K562 (cell line): ENCODE results near the gene PLEKHH2. TPM values are rescaled to one million over a fixed set of nuclear protein-coding genes. Genes with fewer than 3 reads are reported as not detected.

Source experiments
- ATAC-seq: fragments of 200-7000 bp; cut with Tn5 transposase; 3 replicates; pipeline ENCODE4 v1.9.1; 2020; ENCODE audit warnings: moderate library complexity
- BruUV-seq: library from RNA; stranded (reverse); fragments of 400-500 nt; replicated peaks from 2 replicates; lab custom pipeline; 2021; lab: Mats Ljungman, UMichigan
- CTCF ChIA-PET: fragments of 300-600 bp; formaldehyde crosslinking; extraction: SDS; loops from one replicate; lab custom pipeline; 2021; ENCODE audit warnings: low intra/inter-chr PET ratio; lab: Yijun Ruan, JAX
- POLR2A ChIA-PET: fragments of 300-600, 350-650 bp; sonication (Branson Sonifier 250); formaldehyde crosslinking; extraction: SDS; loops from one replicate; lab custom pipeline; 2021; ENCODE audit warnings: antibody characterized with exemption, inconsistent platforms; lab: Yijun Ruan, JAX
- DNase-seq, 4 experiments: peaks; one replicate each; pipeline versions ENCODE4 v3.0.0 to v3.0.0-alpha.2; 2011 to 2018; ENCODE audit warnings: low spot score in 3 of 4, mixed read lengths in 3 of 4; ENCODE audit errors: extremely low read depth in 1 of 4
- FAIRE-seq: peaks from 2 replicates; lab custom pipeline; 2011; peaks lifted over from hg19 to GRCh38; lab: Jason Lieb, UNC
- H2AFZ ChIP-seq: 2 replicates; pipeline ENCODE4 v1.6.0; 2011; ENCODE audit warnings: low read depth, low read length, control low read depth, inconsistent platforms
- H3K27ac ChIP-seq: fragments of 200-600 bp; 3 replicates; pipeline ENCODE4 v1.8.0; 2011; ENCODE audit warnings: low read depth, mild to moderate bottlenecking, control low read depth, inconsistent platforms, low read length, moderate library complexity, mixed read lengths; ENCODE audit errors: extremely low read depth
- H3K27me3 ChIP-seq, 2 experiments: fragments of 300-600 bp in 1 of 2; 2 replicates in 1 of 2; 3 replicates in 1 of 2; pipeline versions ENCODE4 v1.6.0 to v1.8.0; 2011; ENCODE audit warnings: inconsistent platforms in 2 of 2, low read length in 2 of 2, mild to moderate bottlenecking in 1 of 2, mixed read lengths in 1 of 2, moderate library complexity in 1 of 2; ENCODE audit not compliant: control insufficient read depth in 2 of 2, insufficient read depth in 2 of 2
- H3K36me3 ChIP-seq: fragments of 300-600 bp; 3 replicates; pipeline ENCODE4 v1.8.0; 2011; ENCODE audit warnings: mild to moderate bottlenecking, low read length, inconsistent platforms; ENCODE audit not compliant: control insufficient read depth, insufficient read depth
- H3K4me1 ChIP-seq, 2 experiments: fragments of 200-600 bp in 1 of 2; replicated peaks in 1 of 2; 2 replicates in 1 of 2; 3 replicates in 1 of 2; pipeline versions ENCODE4 v1.5.1 to v1.8.0; 2011; ENCODE audit warnings: inconsistent platforms in 2 of 2, low read length in 2 of 2, mild to moderate bottlenecking in 1 of 2, mixed read lengths in 1 of 2, moderate library complexity in 1 of 2; ENCODE audit not compliant: control insufficient read depth in 2 of 2, insufficient read depth in 2 of 2
- H3K4me2 ChIP-seq: 2 replicates; pipeline ENCODE4 v1.6.1; 2011; ENCODE audit warnings: low read length, control low read depth, inconsistent platforms, mixed read lengths; ENCODE audit not compliant: insufficient read depth
- H3K4me3 ChIP-seq: fragments of 200-600 bp; sonication (generic), shearing (Covaris generic); 2 replicates; pipeline ENCODE4 v1.5.1; 2016; ENCODE audit warnings: control low read depth, inconsistent platforms
- H3K79me2 ChIP-seq: fragments of 200-600 bp; 3 replicates; pipeline ENCODE4 v1.8.0; 2011; ENCODE audit warnings: low read length, inconsistent platforms; ENCODE audit not compliant: control insufficient read depth, insufficient read depth
- H3K9ac ChIP-seq, 2 experiments: 2 replicates each; pipeline versions ENCODE4 v1.6.0 to v1.6.1; 2011; ENCODE audit warnings: low read depth in 2 of 2, low read length in 2 of 2, control low read depth in 1 of 2, inconsistent platforms in 1 of 2, mild to moderate bottlenecking in 1 of 2, mixed read lengths in 1 of 2; ENCODE audit not compliant: insufficient read depth in 1 of 2
- H3K9me1 ChIP-seq: one replicate; pipeline ENCODE4 v1.6.0; 2011; ENCODE audit warnings: inconsistent platforms, mild to moderate bottlenecking, low read length, moderate library complexity; ENCODE audit not compliant: control insufficient read depth, insufficient read depth
- H3K9me3 ChIP-seq: replicated peaks from 2 replicates; pipeline ENCODE4 v1.5.1; 2011; ENCODE audit warnings: low read depth, low read length, inconsistent platforms; ENCODE audit not compliant: control insufficient read depth, insufficient read depth
- H4K20me1 ChIP-seq: replicated peaks from 2 replicates; pipeline ENCODE4 v1.6.1; 2011; ENCODE audit warnings: low read length, inconsistent platforms, mixed read lengths; ENCODE audit not compliant: control insufficient read depth, insufficient read depth
- E2F4 ChIP-seq: sonication (generic); formaldehyde crosslinking; IDR thresholded peaks from 2 replicates; pipeline ENCODE4 v1.8.0; 2022; ENCODE audit warnings: mild to moderate bottlenecking, low read depth, missing genetic modification reagents
- HDAC6 ChIP-seq: IDR thresholded peaks from 2 replicates; pipeline ENCODE4 v1.6.1; 2012; ENCODE audit warnings: low read depth, mild to moderate bottlenecking, control low read depth, inconsistent platforms, low read length, moderate library complexity
- HNRNPH1 ChIP-seq: fragments of 200-400 bp; formaldehyde crosslinking; optimal IDR thresholded peaks from 2 replicates; pipeline ENCODE3; 2017; ENCODE audit warnings: low read depth, mild to moderate bottlenecking, low read length, moderate library complexity
- KDM1A ChIP-seq, 2 experiments: fragments of 450-650 bp; IDR thresholded peaks; 2 replicates each; pipeline ENCODE4 v1.6.1; 2016; ENCODE audit warnings: mild to moderate bottlenecking in 2 of 2
- PCBP2 ChIP-seq: fragments of 200-400 bp; formaldehyde crosslinking; IDR thresholded peaks from 2 replicates; pipeline ENCODE4 v1.6.1; 2018; ENCODE audit warnings: low read length, low read depth, mild to moderate bottlenecking, moderate library complexity; ENCODE audit not compliant: poor library complexity, severe bottlenecking
- POLR2B ChIP-seq: fragments of 450-650 bp; IDR thresholded peaks from 2 replicates; pipeline ENCODE4 v1.6.1; 2018; ENCODE audit warnings: low read depth; ENCODE audit not compliant: partially characterized antibody
- TCF7L2 ChIP-seq: fragments of 150-350 bp; IDR thresholded peaks from 2 replicates; pipeline ENCODE4 v1.6.1; 2016; ENCODE audit warnings: low read depth, mild to moderate bottlenecking, low read length, moderate library complexity
- ZBTB11 ChIP-seq, 3 experiments: fragments of 200-800 bp in 1 of 3; fragments of 250-450 bp in 1 of 3; fragments of 450-650 bp in 1 of 3; sonication (Bioruptor Pico) in 1 of 3; sonication (Bioruptor generic) in 1 of 3; formaldehyde crosslinking in 1 of 3; IDR thresholded peaks; 2 replicates each; pipeline versions ENCODE4 v1.6.1 to v1.8.0; 2016 to 2022; ENCODE audit warnings: mild to moderate bottlenecking in 2 of 3, missing genetic modification characterization in 2 of 3, missing compliant biosample characterization in 1 of 3, moderate library complexity in 1 of 3
- ZBTB12 ChIP-seq: fragments of 250-450 bp; sonication (Bioruptor Pico); IDR thresholded peaks from 2 replicates; pipeline ENCODE4 v1.4.0; 2020
- ZBTB7A ChIP-seq: IDR thresholded peaks from 2 replicates; pipeline ENCODE4 v1.6.1; 2011; ENCODE audit warnings: low read depth, mild to moderate bottlenecking, low read length, moderate library complexity, borderline replicate concordance; ENCODE audit not compliant: control insufficient read depth
- ZNF143 ChIP-seq: sonication (generic); formaldehyde crosslinking; IDR thresholded peaks from 2 replicates; pipeline ENCODE4 v1.9.0; 2022; ENCODE audit warnings: mild to moderate bottlenecking, missing genetic modification reagents
- ZNF512 ChIP-seq: IDR thresholded peaks from 2 replicates; pipeline ENCODE4 v1.6.1; 2016; ENCODE audit warnings: missing genetic modification characterization, missing compliant biosample characterization
- ZNF75A ChIP-seq: fragments of 450-650 bp; formaldehyde crosslinking; IDR thresholded peaks from 2 replicates; pipeline ENCODE4 v1.4.0; 2020; ENCODE audit warnings: mild to moderate bottlenecking
- WGBS: fragments of 100-300 bp; shearing (Covaris generic); methylation state at CpG from one replicate; pipeline ENCODE4 v1.1.6; 2016; ENCODE audit warnings: low coverage, mixed read lengths; ENCODE audit not compliant: insufficient coverage; ENCODE audit errors: missing lambda C conversion rate; 5-methylcytosine and 5-hydroxymethylcytosine counted together
- in situ Hi-C: fragments of 300-500 bp; cut with MboI; formaldehyde crosslinking; loops from 4 replicates; pipeline ENCODE4 v1.15.0; 2018; ENCODE audit warnings: inconsistent platforms, mixed read lengths
- intact Hi-C: fragments of 100-400 bp; cut with micrococcal nuclease; formaldehyde crosslinking; loops from 2 replicates; pipeline ENCODE4 v1.14.2; 2022
- polyA plus RNA-seq, 8 experiments: library from polyadenylated mRNA; depleted of rRNA in 4 of 8; stranded (reverse) in 5 of 8; unstranded in 3 of 8; fragments of >200 nt; fragmentation: Nextera tagmentation in 2 of 8; fragmentation: Illumina TruSeq in 1 of 8; extraction: Ambion mirVana in 2 of 8; extraction: Trizol in 1 of 8; gene quantifications; 2 replicates each; pipeline versions ENCODE4 v1.2.1 to v1.2.3, GENCODE V29; 2011 to 2014; ENCODE audit warnings: inconsistent platforms in 1 of 8, missing spikeins in 1 of 8
- total RNA-seq, 7 experiments: library from RNA; depleted of rRNA in 6 of 7; stranded (reverse); fragments of >200 nt in 6 of 7; fragmentation: Illumina TruSeq in 2 of 7; extraction: Trizol in 2 of 7; gene quantifications; 2 replicates each; pipeline versions ENCODE4 v1.2.1 to v1.2.3, GENCODE V29; 2011 to 2021; ENCODE audit warnings: low replicate concordance in 1 of 7

The PLEKHH2 gene
- total and polyA plus RNA-seq, 9 of the 15 experiments (the other 6 are each of a cell fraction or from before 2014, with no cell fraction given) = 0.77 to 13.5 (median 2.7) TPM

- H3K36me3 ChIP-seq = no peaks in the 10 kb centered on the region; the same call in 2 of the 3 replicates
- H3K4me1 ChIP-seq = no peaks in the 10 kb centered on the region
- no peaks in the 10 kb centered on the region for H3K79me2 ChIP-seq
- no peaks in the 10 kb centered on the region for H3K9me3 ChIP-seq
- ChIA-PET POLR2A (no interaction called here), CTCF (no interaction called here)
- no TSS peak for BruUV-seq
- FAIRE-seq (peak; percentile 19), ATAC-seq (no peak), DNase-seq (no peak)
- H3K4me3 ChIP-seq = no peak overlapping the region
- no peaks in the 10 kb centered on the region for H4K20me1 ChIP-seq
- H3K4me2 ChIP-seq = no peak overlapping the region
- H3K27me3 ChIP-seq = no peaks in the 10 kb centered on the region
- H2AFZ ChIP-seq = no peak overlapping the region
- H3K27ac ChIP-seq = no peak overlapping the region
- no peak overlapping the region for H3K9ac ChIP-seq
- 67% methylated on average over 3 of the region's 3 CpGs for WGBS
- no peaks in the 10 kb centered on the region for H3K9me1 ChIP-seq
- intact Hi-C loops (no loop called here), in situ Hi-C loops (no loop called here)
- no peak for TF ChIP-seq POLR2B
- TF ChIP-seq ZNF143 (CRISPR knock-in tag) = no peak
- TF ChIP-seq HDAC6 = no peak
- no peak for TF ChIP-seq KDM1A (IDR thresholded peaks at IDR 0.05)
- TF ChIP-seq ZBTB12 (CRISPR knock-in tag) = no peak
- TF ChIP-seq HNRNPH1 = no peak
- TF ChIP-seq ZNF512 (tag) = no peak
- TF ChIP-seq ZNF75A (CRISPR knock-in tag) = no peak
- TF ChIP-seq ZBTB11 (CRISPR knock-in tag; IDR thresholded peaks at IDR 0.05) = no peak
- no peak for TF ChIP-seq E2F4
- no peak for TF ChIP-seq PCBP2
- no peak for TF ChIP-seq ZBTB7A
- TF ChIP-seq TCF7L2 = no peak
These were observed 155.6 kb downstream of the PLEKHH2 start for GRCh38 chr2:43792653-43793052.
